ENCODE data around the gene TRAF2.
A peak's percentile ranks its signal among the peaks of the same experiment; 100 is the strongest.

TRAF2 gene

GRCh38 chr9:136937186-136938001 is 51.1 kb downstream of the TRAF2 start:
- DNase-seq = no peak

- DNase-seq = no peak
Measured at GRCh38 chr9:136939431-136939995, 53.2 kb downstream of the TRAF2 start.

GRCh38 chr9:136939996-136940525 is 53.7 kb downstream of the TRAF2 start:
- DNase-seq = no peak

GRCh38 chr9:136940526-136941230 is 54.4 kb downstream of the TRAF2 start:
- no peak for DNase-seq

GRCh38 chr9:136941231-136942111 is 55.2 kb downstream of the TRAF2 start:
- peak in 2 of 5 experiments; percentile 3 to 8 for DNase-seq

GRCh38 chr9:136942112-136942880 is 56.0 kb downstream of the TRAF2 start:
- DNase-seq = no peak

- DNase-seq = no peak
Measured at GRCh38 chr9:136942881-136943230, 56.5 kb downstream of the TRAF2 start.

GRCh38 chr9:136943291-136944211 is 57.2 kb downstream of the TRAF2 start:
- peak in 2 of 5 experiments; percentile 22 to 49 for DNase-seq

- DNase-seq = no peak
Measured at GRCh38 chr9:136944212-136944518, 57.8 kb downstream of the TRAF2 start.

- DNase-seq = peak; percentile 90 to 96 (median 90)
Measured at GRCh38 chr9:136944519-136945332, 58.4 kb downstream of the TRAF2 start, which contains the start of the genes C8G and FBXW5. TSS of gene C8G (plus strand) at chr9:136945243. CDS start at chr9:136945321, 78 bp downstream. TSS of gene FBXW5 (minus strand) at chr9:136944738. CDS start at chr9:136944083, 655 bp downstream.

GRCh38 chr9:136945333-136946227 is 59.3 kb downstream of the TRAF2 start:
- DNase-seq = no peak

GRCh38 chr9:136946228-136947027 is 60.1 kb downstream of the TRAF2 start:
- peak in 1 of 5 experiments; percentile 2 for DNase-seq

GRCh38 chr9:136947028-136947891 is 60.9 kb downstream of the TRAF2 start:
- no peak for DNase-seq

GRCh38 chr9:136947955-136948510 is 61.7 kb downstream of the TRAF2 start:
- peak in 1 of 5 experiments; percentile 4 for DNase-seq

- DNase-seq = peak in 1 of 5 experiments; percentile 3
Measured at GRCh38 chr9:136949239-136949816, 63.0 kb downstream of the TRAF2 start.

Measured in T-helper 2 cell (primary cell).